OCI-LY7 (cell line): Measurements from ENCODE around the gene RRBP1. TPM values are rescaled to one million over a fixed set of nuclear protein-coding genes. Genes with fewer than 3 reads are reported as not detected.

Experiments used
- BruUV-seq: library from RNA; stranded (reverse); fragments of 400-500 nt; replicated peaks from 2 replicates; lab custom pipeline; 2021; lab: Mats Ljungman, UMichigan
- CTCF ChIA-PET: fragments of 300-600 bp; sonication (Branson Sonifier 250); formaldehyde crosslinking; loops from one replicate; lab custom pipeline; 2022; ENCODE audit warnings: antibody characterized with exemption; ENCODE audit not compliant: unreplicated experiment; lab: Charles Lee
- POLR2A ChIA-PET: fragments of 300-600 bp; sonication (Branson Sonifier 250); formaldehyde crosslinking; loops from one replicate; lab custom pipeline; 2022; ENCODE audit warnings: antibody characterized with exemption; lab: Charles Lee
- DNase-seq: peaks from one replicate; pipeline ENCODE4 v3.0.0-alpha.2; 2015; ENCODE audit warnings: low spot score
- H2AFZ ChIP-seq: fragments of 200-600 bp; sonication (generic), shearing (Covaris generic); 2 replicates; pipeline ENCODE4 v1.6.1; 2014; ENCODE audit warnings: mild to moderate bottlenecking, antibody characterized with exemption, low read length, moderate library complexity
- H3K27ac ChIP-seq: fragments of 200-600 bp; sonication (generic); 2 replicates; pipeline ENCODE4 v1.5.1; 2014; ENCODE audit warnings: mixed run types, low read depth, mild to moderate bottlenecking, moderate library complexity, low read length, inconsistent platforms; ENCODE audit not compliant: poor library complexity, severe bottlenecking
- H3K36me3 ChIP-seq: fragments of 200-600 bp; sonication (generic); 2 replicates; pipeline ENCODE4 v1.6.1; 2014; ENCODE audit warnings: mild to moderate bottlenecking, antibody characterized with exemption, low read length, moderate library complexity, mixed read lengths; ENCODE audit not compliant: insufficient read depth
- H3K4me1 ChIP-seq: fragments of 200-600 bp; sonication (generic); 2 replicates; pipeline ENCODE4 v1.5.1; 2014; ENCODE audit warnings: mild to moderate bottlenecking, low read length; ENCODE audit not compliant: insufficient read depth, poor library complexity, severe bottlenecking
- H3K4me2 ChIP-seq: fragments of 200-600 bp; sonication (generic); 2 replicates; pipeline ENCODE4 v1.6.1; 2014; ENCODE audit warnings: mild to moderate bottlenecking, low read length
- H3K4me3 ChIP-seq: fragments of 200-600 bp; sonication (generic); 2 replicates; pipeline ENCODE4 v1.5.1; 2014; ENCODE audit warnings: mild to moderate bottlenecking, low read depth, low read length; ENCODE audit not compliant: poor library complexity, severe bottlenecking
- H3K79me2 ChIP-seq: fragments of 200-600 bp; sonication (generic); 2 replicates; pipeline ENCODE4 v1.6.1; 2016; ENCODE audit warnings: low read depth, mild to moderate bottlenecking, low read length, moderate library complexity, mixed read lengths; ENCODE audit not compliant: insufficient read depth
- H3K9me2 ChIP-seq: fragments of 200-600 bp; sonication (generic); 2 replicates; pipeline ENCODE4 v1.6.1; 2016; ENCODE audit warnings: mild to moderate bottlenecking, low read length, mixed read lengths; ENCODE audit not compliant: insufficient read depth
- H3K9me3 ChIP-seq: fragments of 200-600 bp; sonication (generic); 2 replicates; pipeline ENCODE4 v1.6.1; 2014; ENCODE audit warnings: mild to moderate bottlenecking, mixed run types, low read length, mixed read lengths
- H4K20me1 ChIP-seq: fragments of 200-600 bp; sonication (generic); 2 replicates; pipeline ENCODE4 v1.6.1; 2014; ENCODE audit warnings: mild to moderate bottlenecking, antibody characterized with exemption, low read length, moderate library complexity, mixed read lengths; ENCODE audit not compliant: insufficient read depth
- CTCF ChIP-seq: fragments of 200-600 bp; sonication (generic); conservative IDR thresholded peaks from 2 replicates; pipeline ENCODE4 v1.5.1; 2014; ENCODE audit warnings: mild to moderate bottlenecking, antibody characterized with exemption, low read length, moderate library complexity, mixed read lengths
- EZH2phosphoT487 ChIP-seq: fragments of 200-600 bp; sonication (generic); IDR thresholded peaks from 2 replicates; pipeline ENCODE4 v1.6.1; 2018; ENCODE audit warnings: low read depth, borderline replicate concordance, mild to moderate bottlenecking, mixed run types, antibody characterized with exemption, low read length, moderate library complexity, mixed read lengths
- intact Hi-C: fragments of 100-400 bp; cut with micrococcal nuclease; formaldehyde crosslinking; loops from one replicate; pipeline ENCODE4 v1.10.0; 2022; ENCODE audit not compliant: unreplicated experiment
- total RNA-seq, 2 experiments: library from RNA; depleted of rRNA in 1 of 2; stranded (reverse); fragments of >200 nt in 1 of 2; shearing (Covaris generic) in 1 of 2; gene quantifications; 2 replicates each; pipeline ENCODE4 v1.2.3, GENCODE V29; 2014 to 2022

RRBP1 gene
- total RNA-seq, 2 experiments from 2014 or later = 13.6 to 46.3 TPM

- Histone ChIP-seq H4K20me1 (no peaks in the 10 kb centered on the region), H2AFZ (no peak overlapping the region), H3K79me2 (no peaks in the 10 kb centered on the region), H3K36me3 (no peaks in the 10 kb centered on the region), H3K4me1 (no peaks in the 10 kb centered on the region), H3K4me3 (no peak overlapping the region), H3K4me2 (no peak overlapping the region), H3K9me3 (no peaks in the 10 kb centered on the region), H3K9me2 (no peaks in the 10 kb centered on the region), H3K27ac (no peak overlapping the region)
- POLR2A ChIA-PET = no interaction called here
- DNase-seq = no peak
- intact Hi-C loops = no loop called here
- TF ChIP-seq EZH2phosphoT487 (no peak), CTCF (no peak)
- CTCF ChIA-PET = no interaction called here
- BruUV-seq = no TSS peak
Observed at GRCh38 chr20:17614176-17614811, 67.7 kb downstream of the RRBP1 start.

GRCh38 chr20:17613328-17614175, 68.5 kb downstream of the RRBP1 start:
- H3K4me2 ChIP-seq = no peak overlapping the region
- no peaks in the 10 kb centered on the region for H3K9me3 ChIP-seq
- no peak for TF ChIP-seq EZH2phosphoT487
- TF ChIP-seq CTCF = no peak
- no peaks in the 10 kb centered on the region for H3K9me2 ChIP-seq
- no peak overlapping the region for H3K27ac ChIP-seq
- BruUV-seq = TSS peak; percentile 99
- no peak for DNase-seq
- no peaks in the 10 kb centered on the region for H3K79me2 ChIP-seq
- no peaks in the 10 kb centered on the region for H3K36me3 ChIP-seq
- POLR2A ChIA-PET = no interaction called here
- H3K4me1 ChIP-seq = no peaks in the 10 kb centered on the region
- H2AFZ ChIP-seq = no peak overlapping the region
- intact Hi-C loops = no loop called here
- H3K4me3 ChIP-seq = no peak overlapping the region
- H4K20me1 ChIP-seq = no peaks in the 10 kb centered on the region
- CTCF ChIA-PET = no interaction called here

GRCh38 chr20:17612992-17613327, 69.1 kb downstream of the RRBP1 start:
- no peaks in the 10 kb centered on the region for H3K36me3 ChIP-seq
- CTCF ChIA-PET = no interaction called here
- H2AFZ ChIP-seq = no peak overlapping the region
- TF ChIP-seq EZH2phosphoT487 = no peak
- no peak for TF ChIP-seq CTCF
- H3K79me2 ChIP-seq = no peaks in the 10 kb centered on the region
- H3K9me3 ChIP-seq = no peaks in the 10 kb centered on the region
- no peak overlapping the region for H3K4me2 ChIP-seq
- no peaks in the 10 kb centered on the region for H4K20me1 ChIP-seq
- H3K9me2 ChIP-seq = no peaks in the 10 kb centered on the region
- no peaks in the 10 kb centered on the region for H3K4me1 ChIP-seq
- no peak overlapping the region for H3K27ac ChIP-seq
- no peak for DNase-seq
- H3K4me3 ChIP-seq = no peak overlapping the region
- BruUV-seq = no TSS peak
- intact Hi-C loops = no loop called here
- POLR2A ChIA-PET = no interaction called here
